ENCODE measurements around the gene FN1. TPM values are rescaled to one million over a fixed set of nuclear protein-coding genes. Genes with fewer than 3 reads are reported as not detected.

Gene FN1
- polyA plus RNA-seq, 1 of the 3 experiments (the other 2 are of a cell fraction): 1,671 TPM

GRCh38 chr2:215428060-215428910 lies 7.6 kb downstream of the FN1 start:
- Histone ChIP-seq H3K4me1 (ENCODE audit: control insufficient read depth in 1 of 2, insufficient read depth in 2 of 2, low read depth in 1 of 2, low read length in 1 of 2) (peaks cover 0 to 50% of the 10 kb centered on the region in 2 experiments; a peak in 1 of 4 replicates), H4K20me1 (ENCODE audit: insufficient read depth) (peaks cover 84% of the 10 kb centered on the region), H3K27ac (ENCODE audit: low read depth in 2 of 2, low read length in 1 of 2) (peak overlapping the region in 1 of 2 experiments; percentile 88; a peak in 2 of 4 replicates), H3K4me2 (peak overlapping the region; percentile 75), H3K9ac (peak overlapping the region; percentile 8; the same call in 1 of the 2 replicates), H3K27me3 (ENCODE audit: insufficient read depth) (no peaks in the 10 kb centered on the region), H3K9me2 (no peaks in the 10 kb centered on the region), H3K79me2 (ENCODE audit: insufficient read depth) (peaks cover 93% of the 10 kb centered on the region), H3K9me3 (no peaks in the 10 kb centered on the region), H3K36me3 (replicated peaks in 1 of 2; ENCODE audit: control insufficient read depth in 1 of 2, insufficient read depth in 2 of 2, low read length in 1 of 2) (peaks cover 68 to 89% of the 10 kb centered on the region in 2 experiments), H3F3A (replicated peaks; ENCODE audit: insufficient read depth) (peaks cover 91% of the 10 kb centered on the region), H2AFZ (ENCODE audit: low read depth) (no peak overlapping the region), H3K4me3 (ENCODE audit: low read depth in 2 of 2, low read length in 1 of 2) (no peak overlapping the region; a peak in 1 of 4 replicates)
- no peak for DNase-seq
- ChIA-PET POLR2A (no interaction called here), CTCF (no interaction called here)
- TF ChIP-seq YY1 (IDR thresholded peaks at IDR 0.05; ENCODE audit: low read depth) (no peak), FOSL2 (IDR thresholded peaks at IDR 0.05; ENCODE audit: borderline replicate concordance, low read depth) (no peak), NFIC (IDR thresholded peaks at IDR 0.05; ENCODE audit: borderline replicate concordance) (no peak), FOXM1 (IDR thresholded peaks at IDR 0.05; ENCODE audit: low read depth) (no peak), RAD21 (IDR thresholded peaks at IDR 0.05; ENCODE audit: low read length) (no peak), EZH2phosphoT487 (IDR thresholded peaks at IDR 0.05; ENCODE audit: borderline replicate concordance, low read depth) (no peak), ELF1 (IDR thresholded peaks at IDR 0.05) (no peak), TAF1 (IDR thresholded peaks at IDR 0.05; ENCODE audit: borderline replicate concordance, low read depth, low read length) (no peak)
- TF ChIP-seq, protein P1, sequence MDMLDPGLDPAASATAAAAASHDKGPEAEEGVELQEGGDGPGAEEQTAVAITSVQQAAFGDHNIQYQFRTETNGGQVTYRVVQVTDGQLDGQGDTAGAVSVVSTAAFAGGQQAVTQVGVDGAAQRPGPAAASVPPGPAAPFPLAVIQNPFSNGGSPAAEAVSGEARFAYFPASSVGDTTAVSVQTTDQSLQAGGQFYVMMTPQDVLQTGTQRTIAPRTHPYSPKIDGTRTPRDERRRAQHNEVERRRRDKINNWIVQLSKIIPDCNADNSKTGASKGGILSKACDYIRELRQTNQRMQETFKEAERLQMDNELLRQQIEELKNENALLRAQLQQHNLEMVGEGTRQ (IDR thresholded peaks at IDR 0.05; ENCODE audit: borderline replicate concordance, low read depth, low read length): no peak
- TF ChIP-seq, protein P2, sequence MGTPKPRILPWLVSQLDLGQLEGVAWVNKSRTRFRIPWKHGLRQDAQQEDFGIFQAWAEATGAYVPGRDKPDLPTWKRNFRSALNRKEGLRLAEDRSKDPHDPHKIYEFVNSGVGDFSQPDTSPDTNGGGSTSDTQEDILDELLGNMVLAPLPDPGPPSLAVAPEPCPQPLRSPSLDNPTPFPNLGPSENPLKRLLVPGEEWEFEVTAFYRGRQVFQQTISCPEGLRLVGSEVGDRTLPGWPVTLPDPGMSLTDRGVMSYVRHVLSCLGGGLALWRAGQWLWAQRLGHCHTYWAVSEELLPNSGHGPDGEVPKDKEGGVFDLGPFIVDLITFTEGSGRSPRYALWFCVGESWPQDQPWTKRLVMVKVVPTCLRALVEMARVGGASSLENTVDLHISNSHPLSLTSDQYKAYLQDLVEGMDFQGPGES (IDR thresholded peaks at IDR 0.05; ENCODE audit: low read depth, low read length): no peak
- 98% methylated on average over 19 of the region's 19 CpGs for WGBS (ENCODE audit: low lambda C conversion rate)

DNA sequence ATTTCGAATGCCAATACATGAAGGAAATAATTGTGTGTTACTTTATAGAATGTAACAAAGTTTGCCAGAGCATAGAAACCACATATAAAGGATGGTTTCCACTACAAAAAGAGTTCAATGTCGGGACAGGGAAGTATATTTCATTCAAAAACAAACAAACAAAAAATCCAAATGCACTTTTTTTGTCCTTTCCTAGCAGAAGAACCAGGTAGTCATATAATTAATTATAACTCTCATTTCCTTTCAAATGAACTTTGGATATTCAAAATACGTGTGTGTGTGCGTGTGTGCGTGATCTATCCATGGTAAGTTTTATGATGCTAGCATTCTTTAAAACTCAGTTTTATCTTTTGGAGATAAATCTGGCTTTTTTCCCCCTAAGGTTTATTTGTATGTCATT lies 8.3 kb downstream of the FN1 start:
- Histone ChIP-seq H3K27ac (ENCODE audit: low read depth in 2 of 2, low read length in 1 of 2) (peak overlapping the region in 1 of 2 experiments; percentile 88; a peak in 2 of 4 replicates), H2AFZ (ENCODE audit: low read depth) (no peak overlapping the region), H4K20me1 (ENCODE audit: insufficient read depth) (peaks cover 82% of the 10 kb centered on the region), H3K9me3 (no peaks in the 10 kb centered on the region), H3K36me3 (replicated peaks in 1 of 2; ENCODE audit: control insufficient read depth in 1 of 2, insufficient read depth in 2 of 2, low read length in 1 of 2) (peaks cover 68 to 88% of the 10 kb centered on the region in 2 experiments), H3K27me3 (ENCODE audit: insufficient read depth) (no peaks in the 10 kb centered on the region), H3K4me1 (ENCODE audit: control insufficient read depth in 1 of 2, insufficient read depth in 2 of 2, low read depth in 1 of 2, low read length in 1 of 2) (peaks cover 0 to 50% of the 10 kb centered on the region in 2 experiments; a peak in 1 of 4 replicates), H3K9ac (no peak overlapping the region), H3K4me2 (peak overlapping the region; percentile 75), H3K4me3 (ENCODE audit: low read depth in 2 of 2, low read length in 1 of 2) (no peak overlapping the region; a peak in 1 of 4 replicates), H3K79me2 (ENCODE audit: insufficient read depth) (peaks cover 91% of the 10 kb centered on the region), H3K9me2 (no peaks in the 10 kb centered on the region), H3F3A (replicated peaks; ENCODE audit: insufficient read depth) (peaks cover 91% of the 10 kb centered on the region)
- 93% methylated on average over 5 of the region's 5 CpGs for WGBS (ENCODE audit: low lambda C conversion rate)
- DNase-seq: no peak
- ChIA-PET POLR2A (no interaction called here), CTCF (no interaction called here)
- TF ChIP-seq GABPA (IDR thresholded peaks at IDR 0.05; ENCODE audit: low read depth) (no peak), ELF1 (IDR thresholded peaks at IDR 0.05) (no peak), CHD2 (IDR thresholded peaks at IDR 0.05; ENCODE audit: low read length, partially characterized antibody) (no peak), POLR2AphosphoS5 (IDR thresholded peaks at IDR 0.05; ENCODE audit: low read depth, low read length) (no peak), SIN3A (IDR thresholded peaks at IDR 0.05; ENCODE audit: borderline replicate concordance, low read depth, low read length) (no peak), MXI1 (IDR thresholded peaks at IDR 0.05; ENCODE audit: low read depth, low read length) (no peak), TCF12 (IDR thresholded peaks at IDR 0.05) (no peak), REST (IDR thresholded peaks at IDR 0.05; ENCODE audit: low read depth, low read length) (no peak), TAF1 (IDR thresholded peaks at IDR 0.05; ENCODE audit: borderline replicate concordance, low read depth, low read length) (no peak)
- TF ChIP-seq, protein P1 (IDR thresholded peaks at IDR 0.05; ENCODE audit: borderline replicate concordance, low read depth, low read length): no peak
- TF ChIP-seq, protein P2 (IDR thresholded peaks at IDR 0.05; ENCODE audit: low read depth, low read length): no peak

All from SK-N-SH (cell line).